Vagina (tissue), 2 donors: ENCODE measurements around the gene DMBX1. TPM values are rescaled to one million over a fixed set of nuclear protein-coding genes. Genes with fewer than 3 reads are reported as not detected.

ENCODE experiments used
- DNase-seq, 2 donors: peaks; one replicate each; pipeline ENCODE4 v3.0.0-alpha.2; 2017; ENCODE audit errors: extremely low spot score in 2 of 2
- H3K27ac ChIP-seq: fragments of 200-600 bp; sonication (generic); one replicate; pipeline ENCODE4 v1.5.1; 2019
- H3K27me3 ChIP-seq: fragments of 200-600 bp; sonication (generic); one replicate; pipeline ENCODE4 v1.5.1; 2019
- H3K36me3 ChIP-seq, 2 donors: fragments of 200-600 bp; sonication (generic); one replicate each; pipeline ENCODE4 v1.5.1; 2017 to 2019
- H3K4me1 ChIP-seq: fragments of 200-600 bp; sonication (generic); one replicate; pipeline ENCODE4 v1.5.1; 2019
- H3K4me3 ChIP-seq, 2 donors: fragments of 200-600 bp; sonication (generic); 1 replicate in 1 of 2; 2 replicates in 1 of 2; pipeline ENCODE4 v1.5.1; 2016 to 2019
- H3K9me3 ChIP-seq: fragments of 200-600 bp; sonication (generic); one replicate; pipeline ENCODE4 v1.5.1; 2019
- POLR2A ChIP-seq, 2 donors: fragments of 450-650 bp; IDR thresholded peaks; one replicate each; pipeline ENCODE4 v1.6.1; 2017; ENCODE audit warnings: antibody characterized with exemption in 2 of 2, mild to moderate bottlenecking in 2 of 2, moderate library complexity in 2 of 2
- POLR2AphosphoS5 ChIP-seq, 2 donors: sonication (generic); formaldehyde crosslinking; IDR thresholded peaks; one replicate each; pipeline ENCODE4 v1.9.0; 2017; ENCODE audit warnings: antibody characterized with exemption in 2 of 2, mild to moderate bottlenecking in 2 of 2, low read depth in 1 of 2; ENCODE audit not compliant: insufficient read depth in 1 of 2
- intact Hi-C: fragments of 100-400 bp; cut with DNase I; formaldehyde crosslinking; loops from one replicate; pipeline ENCODE4 v1.15.1; 2023
- total RNA-seq: library from RNA; depleted of rRNA; stranded (reverse); fragments of >200 nt; gene quantifications from one replicate; pipeline ENCODE4 v1.2.3, GENCODE V29; 2016
- TF ChIP-seq, protein P1 (sequence below), 3 experiments: fragments of 450-650 bp in 2 of 3; fragments of 200-600 bp in 1 of 3; sonication (generic) in 1 of 3; IDR thresholded peaks; one replicate each; pipeline ENCODE4 v1.5.1; 2017 to 2019; ENCODE audit warnings: antibody characterized with exemption in 3 of 3, mild to moderate bottlenecking in 2 of 3, moderate library complexity in 2 of 3

Gene DMBX1
- total RNA-seq, 1 donor from 2014 or later, result 0.25 TPM

DNA sequence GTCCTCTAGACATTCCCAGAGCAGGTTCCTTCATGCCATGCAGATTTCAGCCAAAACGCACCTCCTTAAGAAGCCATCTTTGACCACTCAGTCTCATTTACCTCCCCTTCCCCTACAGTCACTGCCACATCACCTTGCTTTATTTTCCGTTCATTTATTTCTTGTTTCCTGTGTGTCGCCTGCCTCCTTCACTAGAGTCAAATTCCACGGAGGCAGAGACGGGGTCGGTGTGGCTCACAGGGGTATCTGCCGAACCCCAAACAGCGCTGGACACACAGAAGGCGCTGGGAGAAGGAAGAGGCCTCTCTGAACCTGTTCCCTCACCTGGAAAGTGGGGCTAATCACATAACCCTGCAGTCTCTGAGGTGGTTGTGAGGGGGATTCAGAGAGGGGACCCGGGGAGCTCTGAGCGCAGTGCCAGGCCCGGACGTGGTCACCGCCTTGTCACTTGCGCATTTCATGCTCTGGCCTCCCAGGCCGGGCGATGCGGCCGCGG, 23.6 kb upstream of the DMBX1 start:
- H3K4me1 ChIP-seq, result peaks cover 9% of the 10 kb centered on the region
- H3K27ac ChIP-seq, result no peak overlapping the region
- intact Hi-C loops, result no loop called here
- no peaks in the 10 kb centered on the region for H3K36me3 ChIP-seq
- no peak for TF ChIP-seq POLR2A (IDR thresholded peaks at IDR 0.05)
- no peak for TF ChIP-seq POLR2AphosphoS5 (IDR thresholded peaks at IDR 0.05; ENCODE audit: insufficient read depth in 1 of 2, low read depth in 1 of 2)
- TF ChIP-seq, protein P1, sequence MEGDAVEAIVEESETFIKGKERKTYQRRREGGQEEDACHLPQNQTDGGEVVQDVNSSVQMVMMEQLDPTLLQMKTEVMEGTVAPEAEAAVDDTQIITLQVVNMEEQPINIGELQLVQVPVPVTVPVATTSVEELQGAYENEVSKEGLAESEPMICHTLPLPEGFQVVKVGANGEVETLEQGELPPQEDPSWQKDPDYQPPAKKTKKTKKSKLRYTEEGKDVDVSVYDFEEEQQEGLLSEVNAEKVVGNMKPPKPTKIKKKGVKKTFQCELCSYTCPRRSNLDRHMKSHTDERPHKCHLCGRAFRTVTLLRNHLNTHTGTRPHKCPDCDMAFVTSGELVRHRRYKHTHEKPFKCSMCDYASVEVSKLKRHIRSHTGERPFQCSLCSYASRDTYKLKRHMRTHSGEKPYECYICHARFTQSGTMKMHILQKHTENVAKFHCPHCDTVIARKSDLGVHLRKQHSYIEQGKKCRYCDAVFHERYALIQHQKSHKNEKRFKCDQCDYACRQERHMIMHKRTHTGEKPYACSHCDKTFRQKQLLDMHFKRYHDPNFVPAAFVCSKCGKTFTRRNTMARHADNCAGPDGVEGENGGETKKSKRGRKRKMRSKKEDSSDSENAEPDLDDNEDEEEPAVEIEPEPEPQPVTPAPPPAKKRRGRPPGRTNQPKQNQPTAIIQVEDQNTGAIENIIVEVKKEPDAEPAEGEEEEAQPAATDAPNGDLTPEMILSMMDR (IDR thresholded peaks at IDR 0.05), result no peak
- DNase-seq, result no peak
- no peaks in the 10 kb centered on the region for H3K27me3 ChIP-seq
- H3K9me3 ChIP-seq, result no peaks in the 10 kb centered on the region
- H3K4me3 ChIP-seq, result peak overlapping the region; percentile 52 to 61

DNA sequence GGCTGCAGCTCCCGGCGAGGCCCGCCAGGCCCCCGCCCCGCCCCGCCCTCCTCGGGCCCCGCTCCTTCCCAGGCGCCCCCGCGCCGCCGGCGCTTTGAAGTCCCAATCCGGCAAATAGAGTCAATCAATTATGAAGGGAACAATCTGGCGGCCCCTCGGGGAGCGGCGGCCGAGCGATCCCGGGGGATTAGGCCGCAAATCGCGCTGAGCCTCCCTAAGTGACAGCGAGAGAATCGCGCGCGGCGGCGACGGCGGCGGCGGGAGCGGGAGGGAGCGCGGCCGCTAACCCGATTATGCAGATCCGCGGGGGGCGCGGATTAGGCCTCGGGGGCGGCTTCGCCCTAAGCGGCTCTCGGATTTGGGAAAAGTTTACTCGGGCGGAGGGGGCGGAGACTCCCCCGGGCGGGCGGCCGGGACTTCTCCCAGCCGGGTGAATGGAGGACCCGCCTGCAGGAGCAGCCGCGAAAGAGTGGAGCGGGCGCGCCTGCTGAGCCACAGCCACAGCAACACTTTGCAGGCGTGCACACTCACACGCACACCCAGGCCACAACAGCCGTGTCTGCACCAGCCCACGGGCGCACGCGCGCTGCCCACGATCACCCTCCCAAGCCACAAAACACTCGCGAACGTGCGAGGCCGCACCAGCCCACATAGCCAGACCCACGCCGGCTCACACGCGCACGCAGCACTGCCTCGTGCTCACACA, 23.0 kb upstream of the DMBX1 start:
- no peaks in the 10 kb centered on the region for H3K27me3 ChIP-seq
- intact Hi-C loops, result no loop called here

DNA sequence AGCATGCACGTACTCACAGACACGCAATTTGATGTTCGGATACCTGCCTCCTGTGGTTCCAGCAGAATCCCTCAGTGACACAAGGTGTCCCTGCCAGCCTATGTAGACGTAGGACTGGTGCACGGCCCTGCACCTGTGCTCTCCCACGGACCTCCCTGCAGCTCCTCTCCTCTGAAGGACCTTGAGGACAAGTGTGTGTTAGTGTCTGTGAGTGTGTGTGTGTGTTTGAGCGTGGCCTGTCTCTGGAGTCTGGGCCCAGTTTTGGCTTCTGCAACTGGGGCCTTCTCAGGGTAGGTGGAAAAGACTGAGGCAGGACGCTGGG, 22.5 kb upstream of the DMBX1 start:
- Histone ChIP-seq H3K4me1 (peaks cover 9% of the 10 kb centered on the region), H3K27me3 (no peaks in the 10 kb centered on the region), H3K9me3 (no peaks in the 10 kb centered on the region), H3K27ac (no peak overlapping the region), H3K36me3 (no peaks in the 10 kb centered on the region), H3K4me3 (peak overlapping the region; percentile 52 to 61)
- TF ChIP-seq POLR2AphosphoS5 (IDR thresholded peaks at IDR 0.05; ENCODE audit: insufficient read depth in 1 of 2, low read depth in 1 of 2) (no peak), POLR2A (IDR thresholded peaks at IDR 0.05) (no peak)
- TF ChIP-seq, protein P1 (IDR thresholded peaks at IDR 0.05), result no peak
- intact Hi-C loops, result no loop called here
- DNase-seq, result no peak

More for the DNA sequence above, 23.0 kb upstream of the DMBX1 start:
- Histone ChIP-seq H3K9me3 (no peaks in the 10 kb centered on the region), H3K27ac (no peak overlapping the region), H3K4me3 (peak overlapping the region; percentile 52 to 61), H3K36me3 (no peaks in the 10 kb centered on the region), H3K4me1 (peaks cover 9% of the 10 kb centered on the region)
- no peak for DNase-seq
- TF ChIP-seq POLR2AphosphoS5 (IDR thresholded peaks at IDR 0.05; ENCODE audit: insufficient read depth in 1 of 2, low read depth in 1 of 2) (no peak), POLR2A (IDR thresholded peaks at IDR 0.05) (no peak)
- TF ChIP-seq, protein P1 (IDR thresholded peaks at IDR 0.05), result no peak

DNA sequence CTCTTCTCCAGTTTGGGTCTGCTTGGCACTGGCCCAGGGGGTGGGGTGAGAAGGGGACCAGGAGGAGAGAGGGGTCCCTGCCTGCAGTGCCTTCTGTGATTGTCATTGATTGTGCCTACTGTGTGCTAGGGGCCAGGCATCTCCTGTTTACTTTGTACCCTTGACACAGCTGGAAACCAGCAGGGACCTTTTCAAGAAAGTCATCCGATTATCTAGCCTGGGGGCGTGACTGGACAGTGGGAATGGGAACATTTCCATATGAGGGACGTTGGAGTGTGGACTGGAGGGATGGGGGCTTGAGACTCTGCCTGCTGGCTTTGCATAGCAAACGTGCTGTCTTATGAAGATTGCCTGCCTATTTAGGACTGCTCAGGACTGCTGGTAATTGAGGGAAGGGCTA, 19.8 kb upstream of the DMBX1 start:
- H3K27me3 ChIP-seq, result no peaks in the 10 kb centered on the region
- H3K27ac ChIP-seq, result no peak overlapping the region
- no peaks in the 10 kb centered on the region for H3K36me3 ChIP-seq
- H3K9me3 ChIP-seq, result no peaks in the 10 kb centered on the region
- intact Hi-C loops, result no loop called here
- TF ChIP-seq, protein P1 (IDR thresholded peaks at IDR 0.05), result no peak
- TF ChIP-seq POLR2A (IDR thresholded peaks at IDR 0.05) (no peak), POLR2AphosphoS5 (IDR thresholded peaks at IDR 0.05; ENCODE audit: insufficient read depth in 1 of 2, low read depth in 1 of 2) (no peak)
- peaks cover 9% of the 10 kb centered on the region for H3K4me1 ChIP-seq
- H3K4me3 ChIP-seq, result no peak overlapping the region
- no peak for DNase-seq

DNA sequence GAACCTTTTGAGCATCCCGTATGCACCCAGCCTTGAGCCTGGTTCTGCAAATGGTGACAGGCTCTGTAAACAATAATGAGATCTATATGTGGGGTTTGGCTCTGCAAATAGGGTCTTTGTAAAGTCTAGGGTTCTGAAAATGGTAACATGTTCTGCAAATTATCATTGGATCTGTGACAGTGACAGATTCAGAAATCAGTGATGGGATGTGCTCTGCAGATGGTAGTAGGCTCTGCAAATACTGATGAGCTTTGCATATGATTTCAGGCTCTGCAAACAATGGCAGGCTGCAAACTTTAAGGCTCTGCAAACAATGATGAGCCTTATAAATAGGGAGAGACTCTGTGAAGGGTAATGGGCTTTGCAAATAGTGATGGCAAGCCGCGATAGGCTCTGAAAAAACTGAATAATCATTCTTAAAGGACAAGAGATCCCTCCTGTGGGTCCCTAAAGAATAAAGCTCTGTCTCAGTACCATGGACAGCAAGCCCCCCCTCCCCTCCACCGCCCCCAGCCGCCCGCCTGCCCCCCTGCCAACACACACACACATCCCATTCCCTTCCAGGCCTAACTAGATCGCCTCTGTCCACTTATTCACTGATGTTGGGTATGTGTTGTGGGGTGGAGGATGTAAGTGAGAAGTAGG, 17.7 kb upstream of the DMBX1 start:
- Histone ChIP-seq H3K4me3 (no peak overlapping the region), H3K4me1 (peaks cover 5% of the 10 kb centered on the region), H3K27me3 (no peaks in the 10 kb centered on the region), H3K27ac (no peak overlapping the region), H3K36me3 (no peaks in the 10 kb centered on the region), H3K9me3 (no peaks in the 10 kb centered on the region)
- intact Hi-C loops, result no loop called here
- DNase-seq, result no peak
- no peak for TF ChIP-seq POLR2A (IDR thresholded peaks at IDR 0.05)
- TF ChIP-seq, protein P1 (IDR thresholded peaks at IDR 0.05), result no peak
- no peak for TF ChIP-seq POLR2AphosphoS5 (IDR thresholded peaks at IDR 0.05; ENCODE audit: insufficient read depth in 1 of 2, low read depth in 1 of 2)
